HFF-Myc (cell line): Measurements from ENCODE around the gene PGRMC2.

Experiments
- DNase-seq: peaks from one replicate; pipeline ENCODE4 v3.0.0-alpha.2; 2011; ENCODE audit warnings: low read depth; ENCODE audit errors: extremely low read depth
- H3K4me3 ChIP-seq: replicated peaks from 2 replicates; pipeline ENCODE4 v1.5.1; 2011; ENCODE audit warnings: low read depth, mild to moderate bottlenecking, control low read depth, low read length
- CTCF ChIP-seq: IDR thresholded peaks from 2 replicates; pipeline ENCODE4 v1.5.1; 2012; ENCODE audit warnings: mild to moderate bottlenecking, low read depth, low read length, control low read depth; ENCODE audit errors: missing control alignments

The PGRMC2 gene

DNA sequence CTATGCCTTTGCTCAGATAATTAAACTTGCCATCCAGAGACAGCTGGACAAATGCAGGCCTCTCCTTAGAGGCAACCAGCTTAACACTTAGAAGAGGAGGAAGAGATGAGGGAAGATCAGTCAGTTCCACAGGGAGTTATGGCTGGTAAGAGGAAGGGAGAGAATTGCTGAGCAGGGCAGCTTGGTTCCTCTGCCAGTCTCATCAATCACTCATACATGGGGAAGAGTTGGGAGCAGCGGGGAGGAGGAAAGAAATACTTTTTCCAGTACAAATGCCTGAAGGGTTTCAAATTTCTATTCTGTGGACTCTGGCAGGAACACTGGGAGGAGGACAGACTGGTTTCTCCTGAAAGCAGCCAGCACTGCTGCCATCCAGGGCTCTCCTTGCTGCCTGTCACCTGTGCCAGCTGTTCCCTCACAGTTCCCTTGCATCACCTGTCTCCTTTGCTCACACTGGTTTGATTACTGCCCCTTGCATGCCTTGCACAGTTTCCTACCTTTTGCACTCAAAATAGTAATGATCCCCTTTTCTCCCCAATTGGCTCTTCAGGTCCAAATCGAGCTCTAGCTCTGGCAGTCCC lies 59.5 kb downstream of the PGRMC2 start:
- no peak for TF ChIP-seq CTCF
- H3K4me3 ChIP-seq = no peak overlapping the region
- no peak for DNase-seq

DNA sequence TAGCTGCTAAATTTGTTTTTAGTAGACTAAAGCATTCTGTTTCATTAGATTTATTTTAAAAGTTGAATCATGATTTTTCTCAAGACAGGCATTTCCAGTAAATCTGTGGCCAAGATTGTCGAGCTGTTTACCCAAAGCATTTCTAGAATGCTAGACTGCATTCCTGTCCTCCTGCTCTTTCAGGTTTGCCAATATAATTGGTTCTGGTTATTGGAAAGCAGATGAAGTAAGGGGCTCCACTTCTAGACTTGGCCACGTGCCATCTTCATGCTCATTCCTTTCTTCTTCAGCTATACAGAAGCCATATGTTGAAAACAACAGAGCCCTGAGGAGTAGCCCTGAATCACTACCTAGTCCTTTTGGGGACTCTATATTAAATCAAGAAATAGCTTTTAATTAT lies 62.5 kb downstream of the PGRMC2 start:
- no peak for TF ChIP-seq CTCF
- no peak for DNase-seq
- H3K4me3 ChIP-seq = no peak overlapping the region

DNA sequence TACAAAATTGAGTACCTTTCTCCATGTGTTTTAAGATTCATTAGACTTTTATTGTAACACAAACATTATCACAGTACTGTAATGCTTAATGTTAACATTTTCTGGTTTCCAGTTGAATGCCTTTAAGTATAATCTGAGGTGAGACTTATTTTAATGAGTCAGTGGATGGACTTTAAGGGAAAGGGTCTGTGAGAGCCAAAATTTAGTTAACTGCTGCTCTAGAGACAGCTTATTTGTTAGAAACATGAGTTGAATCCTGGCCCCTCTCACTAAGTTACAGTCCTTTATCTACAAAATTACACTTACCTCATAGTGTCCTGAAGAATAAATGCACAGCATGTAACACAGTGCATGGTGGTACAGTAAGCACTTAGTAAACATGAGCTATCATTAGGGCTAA lies 66.0 kb downstream of the PGRMC2 start:
- TF ChIP-seq CTCF = no peak
- no peak overlapping the region for H3K4me3 ChIP-seq
- no peak for DNase-seq

- no peak overlapping the region for H3K4me3 ChIP-seq
- no peak for DNase-seq
- no peak for TF ChIP-seq CTCF
Observed at GRCh38 chr4:128220286-128221235, 67.1 kb downstream of the PGRMC2 start.
